Astrocyte (in vitro differentiated cells and primary cell): ENCODE measurements around the gene BCR.
"Not testable (repeated sequence)": the region's sequence is repeated elsewhere in the genome, so short reads cannot be mapped to it uniquely, and the experiment has no call there.

Source experiments
- CTCF ChIP-seq: IDR thresholded peaks from 2 replicates; pipeline ENCODE4 v1.5.1; 2011; ENCODE audit warnings: low read depth, mild to moderate bottlenecking, inconsistent platforms, low read length, moderate library complexity; ENCODE audit not compliant: insufficient read depth
- EZH2 ChIP-seq: IDR thresholded peaks from 2 replicates; pipeline ENCODE4 v1.6.1; 2012; ENCODE audit warnings: mild to moderate bottlenecking, low read length, inconsistent platforms; ENCODE audit not compliant: insufficient read depth

DNA sequence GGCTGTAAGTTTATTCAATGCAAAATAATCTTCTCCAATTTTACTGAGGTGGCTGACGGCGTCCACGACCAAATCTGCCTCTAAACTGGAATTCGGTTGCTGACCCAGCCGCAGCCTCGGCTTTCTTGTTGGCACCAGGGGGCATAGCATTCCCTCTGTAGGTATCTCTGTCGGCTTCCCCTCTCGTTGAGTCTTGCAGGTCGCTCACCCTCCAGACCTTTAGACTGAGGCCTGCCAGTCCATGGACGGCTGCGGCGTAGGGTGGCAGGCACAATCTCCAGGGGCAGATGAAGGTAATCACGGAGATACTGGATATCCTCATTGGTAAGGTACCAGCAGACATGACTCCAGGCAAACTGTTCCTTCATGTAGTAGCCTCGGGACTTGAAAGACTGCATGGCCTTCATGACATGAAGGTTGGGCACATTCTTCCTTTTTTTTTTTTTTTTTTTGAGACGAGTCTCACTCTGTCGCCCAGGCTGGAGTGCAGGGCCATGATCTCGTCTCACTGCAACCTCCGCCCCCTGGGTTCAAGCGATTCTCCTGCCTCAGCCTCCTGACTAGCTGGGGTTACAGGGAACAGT is 142.3 kb downstream of the BCR start:
- TF ChIP-seq CTCF, EZH2: not testable (repeated sequence)
